ENCODE results near the gene MC3R. TPM values are rescaled to one million over a fixed set of nuclear protein-coding genes. Genes with fewer than 3 reads are reported as not detected.

Gene MC3R
- total RNA-seq, 2 donors from 2014 or later = not detected

GRCh38 chr20:56273491-56273890 is 25.0 kb downstream of the MC3R start:
- peaks cover 49% of the 10 kb centered on the region for H3K9me3 ChIP-seq (ENCODE audit: control insufficient read depth, low read length)
- Mint-ChIP-seq H3K27ac (no peak overlapping the region), H3K27me3 (ENCODE audit: insufficient read depth) (no peaks in the 10 kb centered on the region), H3K4me1 (no peaks in the 10 kb centered on the region), H3K4me3 (no peak overlapping the region), H3K9me3 (peaks cover 92% of the 10 kb centered on the region), H3K36me3 (ENCODE audit: low read depth) (no peaks in the 10 kb centered on the region)
- H3K27ac ChIP-seq (ENCODE audit: low read depth, low read length) = no peak overlapping the region
- WGBS, 2 experiments (ENCODE audit: insufficient coverage in 1 of 2, insufficient read length in 1 of 2) = 80 to 90% methylated on average over 2 of the region's 2 CpGs
- TF ChIP-seq, protein P1, sequence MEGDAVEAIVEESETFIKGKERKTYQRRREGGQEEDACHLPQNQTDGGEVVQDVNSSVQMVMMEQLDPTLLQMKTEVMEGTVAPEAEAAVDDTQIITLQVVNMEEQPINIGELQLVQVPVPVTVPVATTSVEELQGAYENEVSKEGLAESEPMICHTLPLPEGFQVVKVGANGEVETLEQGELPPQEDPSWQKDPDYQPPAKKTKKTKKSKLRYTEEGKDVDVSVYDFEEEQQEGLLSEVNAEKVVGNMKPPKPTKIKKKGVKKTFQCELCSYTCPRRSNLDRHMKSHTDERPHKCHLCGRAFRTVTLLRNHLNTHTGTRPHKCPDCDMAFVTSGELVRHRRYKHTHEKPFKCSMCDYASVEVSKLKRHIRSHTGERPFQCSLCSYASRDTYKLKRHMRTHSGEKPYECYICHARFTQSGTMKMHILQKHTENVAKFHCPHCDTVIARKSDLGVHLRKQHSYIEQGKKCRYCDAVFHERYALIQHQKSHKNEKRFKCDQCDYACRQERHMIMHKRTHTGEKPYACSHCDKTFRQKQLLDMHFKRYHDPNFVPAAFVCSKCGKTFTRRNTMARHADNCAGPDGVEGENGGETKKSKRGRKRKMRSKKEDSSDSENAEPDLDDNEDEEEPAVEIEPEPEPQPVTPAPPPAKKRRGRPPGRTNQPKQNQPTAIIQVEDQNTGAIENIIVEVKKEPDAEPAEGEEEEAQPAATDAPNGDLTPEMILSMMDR (conservative IDR thresholded peaks at IDR 0.05) = no peak
- no peak for DNase-seq
- H3K36me3 ChIP-seq (ENCODE audit: control insufficient read depth, insufficient read depth, low read length) = no peaks in the 10 kb centered on the region
- H3K4me1 ChIP-seq (ENCODE audit: control insufficient read depth, insufficient read depth, low read length) = no peaks in the 10 kb centered on the region
- no peak overlapping the region for H3K9ac ChIP-seq (ENCODE audit: extremely low read depth, low read length, poor library complexity, severe bottlenecking)
- H3K27me3 ChIP-seq (ENCODE audit: control insufficient read depth, insufficient read depth, low read length, poor library complexity, severe bottlenecking) = no peaks in the 10 kb centered on the region
- H3K4me3 ChIP-seq (ENCODE audit: low read length) = no peak overlapping the region

DNA sequence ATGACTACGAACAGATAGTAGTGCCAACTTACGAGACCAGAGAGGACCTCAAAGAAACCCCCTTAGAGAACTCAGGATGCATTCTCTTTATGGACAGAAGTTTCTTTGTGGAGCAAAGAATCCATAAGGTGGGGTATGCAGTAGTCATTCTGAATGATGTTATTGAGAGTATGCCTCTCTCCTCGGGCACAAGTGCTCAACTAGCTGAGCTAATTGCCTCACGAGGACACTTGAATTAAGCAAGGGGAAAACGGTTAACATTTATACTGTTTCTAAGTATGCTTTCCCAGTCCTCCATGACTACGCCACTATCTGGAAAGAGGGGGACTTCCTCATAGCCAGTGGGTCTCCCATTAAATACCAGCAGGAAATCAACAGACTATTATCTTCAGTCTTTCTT is 25.6 kb downstream of the MC3R start:
- Mint-ChIP-seq H3K27ac (no peak overlapping the region), H3K9me3 (peaks cover 92% of the 10 kb centered on the region), H3K36me3 (ENCODE audit: low read depth) (no peaks in the 10 kb centered on the region), H3K4me1 (no peaks in the 10 kb centered on the region), H3K4me3 (no peak overlapping the region), H3K27me3 (ENCODE audit: insufficient read depth) (no peaks in the 10 kb centered on the region)
- Histone ChIP-seq H3K36me3 (ENCODE audit: control insufficient read depth, insufficient read depth, low read length) (no peaks in the 10 kb centered on the region), H3K4me1 (ENCODE audit: control insufficient read depth, insufficient read depth, low read length) (no peaks in the 10 kb centered on the region), H3K4me3 (ENCODE audit: low read length) (peak overlapping the region; percentile 23), H3K9ac (ENCODE audit: extremely low read depth, low read length, poor library complexity, severe bottlenecking) (no peak overlapping the region), H3K27ac (ENCODE audit: low read depth, low read length) (no peak overlapping the region), H3K27me3 (ENCODE audit: control insufficient read depth, insufficient read depth, low read length, poor library complexity, severe bottlenecking) (no peaks in the 10 kb centered on the region), H3K9me3 (ENCODE audit: control insufficient read depth, low read length) (peaks cover 46% of the 10 kb centered on the region)
- TF ChIP-seq, protein P1 (conservative IDR thresholded peaks at IDR 0.05) = no peak
- no peak for DNase-seq
- 82 to 83% methylated on average over 6 of the region's 6 CpGs for WGBS, 2 experiments (ENCODE audit: insufficient coverage in 1 of 2, insufficient read length in 1 of 2)

DNA sequence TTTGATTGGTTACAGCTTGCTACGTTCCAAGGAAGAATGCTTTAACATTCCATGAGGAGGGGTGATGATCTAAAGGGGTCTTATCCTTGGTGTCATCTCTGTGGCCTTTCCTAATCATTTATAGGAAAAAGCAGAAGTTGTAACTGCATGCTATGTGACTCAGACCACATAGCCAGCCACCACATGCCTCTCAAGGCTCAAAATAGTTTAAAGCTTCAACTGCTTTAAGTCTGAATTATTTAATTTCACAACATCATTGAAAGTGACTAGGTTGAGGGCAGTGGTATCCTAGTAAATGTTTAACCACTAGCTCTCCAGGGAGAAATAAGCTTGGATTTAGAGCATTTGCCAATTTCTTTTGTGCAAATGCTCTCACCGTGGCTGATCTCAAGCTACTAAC is 29.7 kb downstream of the MC3R start:
- H3K9me3 Mint-ChIP-seq = peaks cover 75% of the 10 kb centered on the region
- H3K9ac ChIP-seq (ENCODE audit: extremely low read depth, low read length, poor library complexity, severe bottlenecking) = no peak overlapping the region
- H3K27me3 ChIP-seq (ENCODE audit: control insufficient read depth, insufficient read depth, low read length, poor library complexity, severe bottlenecking) = no peaks in the 10 kb centered on the region
- peaks cover 58% of the 10 kb centered on the region for H3K9me3 ChIP-seq (ENCODE audit: control insufficient read depth, low read length)
- H3K36me3 ChIP-seq (ENCODE audit: control insufficient read depth, insufficient read depth, low read length) = no peaks in the 10 kb centered on the region
- no peaks in the 10 kb centered on the region for H3K36me3 Mint-ChIP-seq (ENCODE audit: low read depth)
- no peaks in the 10 kb centered on the region for H3K4me1 ChIP-seq (ENCODE audit: control insufficient read depth, insufficient read depth, low read length)
- WGBS, 2 experiments (ENCODE audit: insufficient coverage in 1 of 2, insufficient read length in 1 of 2) = 73% methylated on average over 2 of the region's 2 CpGs; no CpG with 5 or more reads in 1 of the 2 experiments
- H3K4me3 Mint-ChIP-seq = no peak overlapping the region
- no peaks in the 10 kb centered on the region for H3K27me3 Mint-ChIP-seq (ENCODE audit: insufficient read depth)
- TF ChIP-seq, protein P1 (conservative IDR thresholded peaks at IDR 0.05) = no peak
- no peak overlapping the region for H3K27ac Mint-ChIP-seq
- no peak for DNase-seq
- H3K4me1 Mint-ChIP-seq = no peaks in the 10 kb centered on the region
- no peak overlapping the region for H3K4me3 ChIP-seq (ENCODE audit: low read length)
- H3K27ac ChIP-seq (ENCODE audit: low read depth, low read length) = no peak overlapping the region
